Measurements from ENCODE around the gene ERMARD.

GRCh38 chr6:169816975-169817374 is 65.6 kb downstream of the ERMARD start:
- TF ChIP-seq TCF12 (IDR thresholded peaks at IDR 0.05; ENCODE audit: low read depth) (no peak), YY1 (IDR thresholded peaks at IDR 0.05; ENCODE audit: low read depth) (no peak), EP300 (IDR thresholded peaks at IDR 0.05; ENCODE audit: borderline replicate concordance) (no peak), EGR1 (IDR thresholded peaks at IDR 0.05) (no peak), RAD21 (IDR thresholded peaks at IDR 0.05; ENCODE audit: low read depth) (no peak), CEBPB (IDR thresholded peaks at IDR 0.05) (no peak), CREB1 (IDR thresholded peaks at IDR 0.05; ENCODE audit: low read depth) (no peak), TAF1 (IDR thresholded peaks at IDR 0.05; ENCODE audit: low read depth) (no peak), MAX (IDR thresholded peaks at IDR 0.05) (no peak)

Measured in Ishikawa (cell line).